Activated T-helper 2 cell treated with anti-CD3 and anti-CD28 coated beads, Interferon-gamma antibody, Interleukin-2, Interleukin-4, amounts not matched to agents 10 μg/mL and 5 μg/mL and 100 μg/mL, durations not matched to agents 14 hours and 24 hours and 36 hours (primary cell): Measurements from ENCODE around the gene AKAP6. TPM values are rescaled to one million over a fixed set of nuclear protein-coding genes. Genes with fewer than 3 reads are reported as not detected.
"Not testable (repeated sequence)": the region's sequence is repeated elsewhere in the genome, so short reads cannot be mapped to it uniquely, and the experiment has no call there.

Experiments
- DNase-seq: peaks from one replicate; pipeline ENCODE4 v3.0.0; 2021; ENCODE audit warnings: low spot score
- H3K27ac Mint-ChIP-seq: one replicate; pipeline ENCODE4 v1.8.0; 2021; ENCODE audit warnings: mixed read lengths
- H3K27me3 Mint-ChIP-seq: one replicate; pipeline ENCODE4 v1.8.0; 2021; ENCODE audit warnings: low read depth, mixed read lengths
- H3K36me3 Mint-ChIP-seq: one replicate; pipeline ENCODE4 v1.8.0; 2021; ENCODE audit warnings: low read depth, mixed read lengths
- H3K4me1 Mint-ChIP-seq: one replicate; pipeline ENCODE4 v1.8.0; 2021; ENCODE audit warnings: low read depth, mixed read lengths
- H3K4me3 Mint-ChIP-seq: one replicate; pipeline ENCODE4 v1.8.0; 2021; ENCODE audit warnings: low read depth, mild to moderate bottlenecking, moderate library complexity, mixed read lengths
- H3K9me3 Mint-ChIP-seq: one replicate; pipeline ENCODE4 v1.8.0; 2021; ENCODE audit warnings: mixed read lengths
- intact Hi-C: fragments of 100-400 bp; cut with micrococcal nuclease; formaldehyde crosslinking; loops from one replicate; pipeline ENCODE4 v1.15.1; 2023
- total RNA-seq: library from RNA; stranded (reverse); gene quantifications from 2 replicates; pipeline ENCODE4 v1.2.3, GENCODE V29; 2022

Gene AKAP6
- total RNA-seq, 1 donor from 2014 or later = 1.0 TPM

DNA sequence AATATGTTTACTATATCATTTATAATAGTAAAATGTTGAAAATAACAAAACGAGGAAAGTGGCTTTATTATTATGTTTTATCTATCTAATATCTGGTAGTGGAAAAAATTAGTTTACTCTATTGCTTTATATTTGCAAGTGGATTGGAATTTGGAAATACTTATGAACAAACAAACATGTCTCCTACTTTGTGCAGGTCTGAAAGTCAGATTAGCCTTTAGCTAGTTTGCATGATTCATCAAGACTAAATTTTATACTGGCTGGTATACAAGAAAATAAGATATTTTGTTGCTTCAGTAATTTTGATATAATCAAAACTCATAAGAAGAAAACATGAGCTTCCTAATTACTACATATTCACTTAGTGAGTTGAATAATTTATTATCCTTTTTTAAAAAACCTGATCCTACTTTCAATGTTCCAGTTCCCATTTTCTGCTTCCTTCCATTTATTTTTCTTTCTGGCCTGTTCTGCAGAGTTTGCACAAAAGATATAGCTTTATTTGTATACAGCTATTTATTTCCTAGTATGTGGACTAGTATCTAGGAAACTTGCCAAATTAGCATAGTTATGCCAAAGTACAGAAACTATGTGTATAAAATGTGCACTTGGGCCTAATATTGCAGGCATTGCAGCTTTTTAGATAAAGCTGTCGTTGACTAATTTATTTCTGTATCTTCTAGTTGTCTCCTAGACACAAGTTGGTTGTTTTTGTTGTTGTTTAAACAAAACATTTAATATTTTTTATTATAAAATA, 122.0 kb downstream of the AKAP6 start:
- H3K4me3 Mint-ChIP-seq = no peak overlapping the region
- no peaks in the 10 kb centered on the region for H3K27me3 Mint-ChIP-seq
- no peak for DNase-seq
- no peaks in the 10 kb centered on the region for H3K4me1 Mint-ChIP-seq
- intact Hi-C loops = no loop called here
- no peaks in the 10 kb centered on the region for H3K36me3 Mint-ChIP-seq
- no peaks in the 10 kb centered on the region for H3K9me3 Mint-ChIP-seq
- no peak overlapping the region for H3K27ac Mint-ChIP-seq

DNA sequence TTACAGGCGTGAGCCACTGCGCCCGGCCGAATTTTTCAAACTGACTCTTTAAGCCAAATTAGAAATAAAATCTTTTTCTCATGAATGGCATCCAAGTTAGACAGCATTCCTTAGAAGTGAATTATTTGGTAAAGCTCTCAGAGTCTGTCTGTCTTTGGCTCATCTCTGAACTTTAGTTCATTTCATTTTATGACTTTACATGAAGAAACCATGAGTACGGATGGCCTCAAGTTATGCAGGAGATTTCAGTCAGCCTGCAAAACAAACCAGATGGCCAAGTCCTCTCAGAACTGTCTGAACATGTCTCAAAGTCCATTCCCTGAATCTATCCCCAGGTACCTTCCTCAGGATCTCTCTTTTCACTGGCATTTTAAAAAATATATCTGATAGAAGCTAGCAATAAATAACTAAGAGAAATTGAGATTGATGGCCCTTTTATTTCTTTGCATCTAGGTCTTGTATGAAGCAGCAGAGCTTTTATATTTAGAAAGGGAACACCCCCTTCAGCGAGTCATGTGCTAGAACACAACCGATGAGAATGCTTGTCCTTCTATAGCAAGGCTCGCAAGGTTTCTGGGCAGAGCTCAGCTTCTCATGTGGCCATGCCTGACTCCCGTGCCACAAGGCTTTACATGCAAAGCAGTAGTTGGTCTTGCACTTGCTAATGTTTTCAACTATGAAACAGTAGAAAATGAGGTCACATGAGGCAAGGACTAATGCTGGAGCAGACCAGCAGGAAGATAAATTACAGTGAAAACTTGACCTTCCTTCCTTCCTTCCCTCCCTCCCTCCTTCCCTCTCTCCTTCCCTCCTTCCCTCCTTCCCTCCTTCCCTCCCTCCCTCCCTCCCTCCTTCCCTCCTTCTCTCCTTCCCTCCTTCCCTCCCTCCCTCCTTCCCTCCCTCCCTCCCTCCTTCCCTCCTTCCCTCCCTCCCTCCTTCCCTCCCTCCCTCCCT, 125.0 kb downstream of the AKAP6 start:
- DNase-seq = no peak
- no peaks in the 10 kb centered on the region for H3K9me3 Mint-ChIP-seq
- H3K4me1 Mint-ChIP-seq = no peaks in the 10 kb centered on the region
- H3K27ac Mint-ChIP-seq = no peak overlapping the region
- H3K4me3 Mint-ChIP-seq = no peak overlapping the region
- H3K36me3 Mint-ChIP-seq = no peaks in the 10 kb centered on the region
- H3K27me3 Mint-ChIP-seq = no peaks in the 10 kb centered on the region
- intact Hi-C loops = no loop called here

DNA sequence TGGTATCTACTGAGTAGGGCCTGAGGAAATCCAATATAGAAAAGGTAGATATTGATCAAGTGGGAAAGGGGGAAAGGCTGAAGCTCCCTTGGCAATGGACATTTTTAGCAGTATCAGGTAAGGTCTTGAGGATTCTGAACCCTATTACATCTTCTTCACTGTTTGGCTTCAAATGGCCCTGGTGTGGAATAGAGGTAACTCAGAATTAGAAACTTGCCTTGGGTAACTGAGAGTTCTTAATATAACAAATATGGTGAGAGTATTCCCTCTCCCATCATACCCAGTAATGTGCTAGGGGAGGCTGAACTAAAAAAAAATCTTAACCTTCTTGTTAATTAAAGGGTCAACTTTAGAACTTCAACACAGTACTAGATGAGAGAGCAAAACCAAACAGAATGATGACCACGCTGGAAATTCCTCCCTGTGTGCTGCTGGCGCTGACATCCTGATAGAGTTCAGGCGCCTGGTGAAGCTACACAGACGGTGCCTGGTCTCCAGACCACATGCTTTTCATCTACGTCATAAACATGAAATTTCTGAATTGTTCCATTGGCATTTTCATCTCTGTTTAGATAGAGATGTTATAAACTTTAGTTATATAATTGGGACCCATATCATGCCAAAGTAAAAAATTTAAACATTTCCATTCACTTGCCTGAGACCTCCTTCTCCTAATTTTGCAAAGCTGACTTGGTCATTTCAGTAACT, 128.3 kb downstream of the AKAP6 start:
- no peak for DNase-seq
- H3K4me3 Mint-ChIP-seq = no peak overlapping the region
- H3K9me3 Mint-ChIP-seq = peaks cover 4% of the 10 kb centered on the region
- H3K27me3 Mint-ChIP-seq = no peaks in the 10 kb centered on the region
- intact Hi-C loops = no loop called here
- H3K4me1 Mint-ChIP-seq = no peaks in the 10 kb centered on the region
- no peak overlapping the region for H3K27ac Mint-ChIP-seq
- H3K36me3 Mint-ChIP-seq = no peaks in the 10 kb centered on the region

DNA sequence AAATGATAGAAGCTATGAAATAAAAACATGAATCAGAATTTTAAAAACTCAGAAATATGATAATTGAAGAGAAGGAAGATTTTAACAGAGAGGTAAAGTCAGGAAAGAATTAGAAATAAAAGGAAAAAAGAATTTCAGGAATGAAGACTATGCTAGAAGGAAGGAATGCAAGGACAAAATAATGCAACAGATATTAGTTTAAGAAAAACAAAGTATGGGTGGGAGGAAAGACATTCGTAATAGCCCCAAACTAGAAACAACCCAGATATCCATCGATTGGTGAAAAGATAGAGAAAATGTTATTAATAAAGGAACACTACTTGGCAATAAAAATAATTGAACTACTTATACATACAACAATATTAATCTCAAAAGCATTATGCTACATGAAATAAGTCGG, 129.6 kb downstream of the AKAP6 start:
- Mint-ChIP-seq H3K27ac (no peak overlapping the region), H3K4me1 (no peaks in the 10 kb centered on the region), H3K9me3 (peaks cover 7% of the 10 kb centered on the region), H3K27me3 (no peaks in the 10 kb centered on the region), H3K4me3 (no peak overlapping the region), H3K36me3 (no peaks in the 10 kb centered on the region)
- no peak for DNase-seq
- intact Hi-C loops = no loop called here

DNA sequence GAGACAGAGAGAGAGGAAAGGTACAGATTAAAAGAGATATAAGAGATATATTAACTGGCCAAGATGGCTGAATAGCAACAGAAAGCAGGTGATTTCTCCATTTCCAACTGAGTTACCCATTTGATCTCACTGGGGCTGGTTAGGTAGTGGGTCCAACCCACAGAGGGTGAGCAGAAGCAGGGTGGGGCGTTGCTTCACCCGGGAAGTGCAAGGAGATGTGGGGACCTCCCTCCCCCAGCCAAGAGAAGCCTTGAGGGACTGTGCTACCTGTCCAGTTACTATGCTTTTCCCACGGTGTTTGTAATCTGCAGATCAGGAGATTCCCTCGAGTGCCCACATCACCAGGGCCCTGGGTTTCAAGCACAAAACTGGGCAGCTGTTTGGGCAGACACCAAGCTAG, 131.2 kb downstream of the AKAP6 start:
- no peaks in the 10 kb centered on the region for H3K36me3 Mint-ChIP-seq
- intact Hi-C loops = no loop called here
- DNase-seq = no peak
- H3K4me3 Mint-ChIP-seq = no peak overlapping the region
- no peaks in the 10 kb centered on the region for H3K27me3 Mint-ChIP-seq
- H3K27ac Mint-ChIP-seq = no peak overlapping the region
- H3K9me3 Mint-ChIP-seq = peaks cover 7% of the 10 kb centered on the region
- H3K4me1 Mint-ChIP-seq = no peaks in the 10 kb centered on the region

DNA sequence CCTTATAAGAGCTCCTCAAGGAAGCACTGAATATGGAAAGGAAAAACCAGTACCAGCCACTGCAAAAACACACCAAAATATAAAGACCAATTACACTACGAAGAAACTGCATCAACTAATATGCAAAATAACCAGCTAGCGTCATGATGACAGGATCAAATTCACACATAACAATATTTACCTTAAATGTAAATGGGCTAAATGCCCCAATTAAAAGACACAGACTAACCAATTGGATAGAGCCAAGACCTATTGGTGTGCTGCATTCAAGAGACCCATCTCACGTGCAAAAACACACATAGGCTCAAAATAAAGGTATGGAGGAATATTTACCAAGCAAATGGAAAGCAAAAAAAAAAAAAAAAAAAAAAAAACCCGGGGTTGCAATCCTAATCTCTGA, 133.5 kb downstream of the AKAP6 start:
- H3K4me3 Mint-ChIP-seq, H3K27me3 Mint-ChIP-seq, H3K9me3 Mint-ChIP-seq, H3K27ac Mint-ChIP-seq, H3K36me3 Mint-ChIP-seq, DNase-seq, H3K4me1 Mint-ChIP-seq, intact Hi-C loops: not testable (repeated sequence)

DNA sequence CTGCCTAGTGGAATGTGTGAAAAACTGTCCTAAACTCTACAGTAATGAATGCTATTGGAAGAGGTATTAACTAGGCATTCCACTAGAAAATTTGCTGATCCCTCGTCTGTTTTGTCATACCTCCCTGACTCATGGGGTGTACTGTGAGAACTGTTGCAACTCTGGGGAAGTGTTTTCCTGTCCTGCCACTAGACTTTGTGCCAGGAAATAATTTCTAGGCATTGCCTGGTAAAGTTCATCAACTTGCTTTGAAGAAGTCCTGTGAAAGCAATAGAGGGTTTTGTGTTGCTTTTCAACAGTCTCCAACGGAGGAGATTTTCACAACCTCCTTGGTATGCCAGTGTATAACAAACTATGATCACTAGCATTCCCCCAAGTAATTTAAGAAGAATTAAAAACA, 139.9 kb downstream of the AKAP6 start:
- Mint-ChIP-seq H3K27ac (no peak overlapping the region), H3K36me3 (no peaks in the 10 kb centered on the region), H3K4me3 (no peak overlapping the region), H3K27me3 (peaks cover 6% of the 10 kb centered on the region), H3K4me1 (no peaks in the 10 kb centered on the region), H3K9me3 (no peaks in the 10 kb centered on the region)
- intact Hi-C loops = loop anchor here (2.0 to 5.0 kb wide), 2 partner anchors 212 to 958 kb away; no protein-coding TSS in a partner anchor
- no peak for DNase-seq

DNA sequence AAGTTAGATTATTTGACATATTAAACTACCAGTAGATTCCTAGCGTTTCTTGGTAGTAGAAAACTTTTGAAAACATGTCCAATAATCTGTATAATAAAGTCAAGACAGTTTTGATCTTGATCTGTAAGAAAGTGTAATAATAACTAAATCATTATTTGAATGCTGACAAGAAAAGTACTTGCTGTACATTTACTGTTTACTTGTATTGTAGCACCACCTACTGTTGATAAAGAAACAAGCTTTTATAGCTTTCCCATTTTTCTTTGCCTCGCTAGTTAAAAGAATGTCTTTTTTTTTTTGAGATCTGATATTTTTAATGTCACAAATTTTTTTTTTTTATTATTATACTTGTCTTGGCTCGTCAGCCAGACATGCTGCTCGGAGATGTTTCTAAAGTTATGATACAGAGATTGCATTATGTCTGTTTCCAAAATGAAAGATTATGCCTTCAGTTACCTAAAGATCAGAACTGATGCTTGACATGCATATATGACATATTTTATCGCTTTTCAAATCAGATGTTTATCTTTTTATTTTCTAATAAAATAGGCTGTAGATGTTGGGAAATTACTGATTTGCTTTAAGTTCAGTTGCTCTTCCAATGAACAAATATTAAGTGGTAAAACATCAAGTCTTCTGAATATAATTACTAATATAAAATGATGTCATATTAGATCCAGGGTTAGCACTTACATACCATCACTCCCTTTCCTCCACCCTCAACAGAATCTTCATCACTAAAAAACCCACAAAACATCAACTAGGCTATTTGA, 140.5 kb downstream of the AKAP6 start:
- Mint-ChIP-seq H3K36me3 (no peaks in the 10 kb centered on the region), H3K4me1 (no peaks in the 10 kb centered on the region), H3K27me3 (peaks cover 6% of the 10 kb centered on the region), H3K9me3 (no peaks in the 10 kb centered on the region), H3K4me3 (no peak overlapping the region), H3K27ac (no peak overlapping the region)
- no peak for DNase-seq
- intact Hi-C loops = loop anchor here (2.0 to 5.0 kb wide), 2 partner anchors 212 to 959 kb away; no protein-coding TSS in a partner anchor

DNA sequence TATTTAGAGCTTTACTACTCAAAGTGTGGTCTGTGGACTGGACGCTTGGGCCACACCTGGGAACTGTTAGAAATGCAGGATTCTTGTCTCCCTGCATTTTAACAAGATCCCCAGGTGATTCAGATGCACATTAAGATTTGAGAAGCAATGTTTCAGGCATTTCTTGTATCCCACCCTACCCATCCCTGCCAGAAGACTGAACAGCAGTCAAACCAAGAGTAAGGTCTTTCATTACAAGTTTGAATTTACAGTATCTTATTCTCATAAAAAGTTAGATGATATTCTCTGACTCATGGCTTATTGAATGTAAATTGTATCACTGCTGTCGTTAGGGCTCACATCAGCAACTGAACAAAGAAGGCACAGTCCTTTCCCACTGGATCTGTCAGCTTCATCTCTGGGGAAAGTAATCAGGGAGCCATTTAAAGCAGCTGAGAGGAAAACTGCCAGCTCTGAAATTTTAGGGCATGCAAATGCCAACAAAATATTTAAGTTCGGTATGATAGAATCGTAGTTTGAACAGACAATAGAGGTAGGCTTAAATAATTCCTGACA, 141.1 kb downstream of the AKAP6 start:
- Mint-ChIP-seq H3K36me3 (no peaks in the 10 kb centered on the region), H3K27ac (no peak overlapping the region), H3K4me1 (no peaks in the 10 kb centered on the region), H3K27me3 (peaks cover 6% of the 10 kb centered on the region), H3K4me3 (no peak overlapping the region), H3K9me3 (no peaks in the 10 kb centered on the region)
- intact Hi-C loops = no loop called here
- DNase-seq = no peak

DNA sequence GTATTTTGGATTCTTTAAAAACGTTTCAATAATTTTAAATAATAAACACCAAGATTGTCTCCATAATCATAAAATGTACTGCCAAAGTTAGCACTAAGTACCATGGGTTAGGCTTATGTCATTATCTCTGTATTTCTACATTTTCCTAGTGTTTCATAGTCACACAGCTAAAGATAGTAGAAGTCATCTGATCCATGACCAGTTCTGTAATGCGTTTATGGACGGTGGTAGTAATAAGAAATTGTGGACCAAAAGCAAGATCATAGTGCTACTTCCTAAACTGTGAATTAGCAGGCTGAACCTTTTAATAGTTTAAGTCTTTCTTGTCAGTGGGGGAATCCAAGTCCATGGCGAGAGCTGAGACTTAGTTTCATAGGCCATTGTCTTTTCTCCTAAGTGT, 142.1 kb downstream of the AKAP6 start:
- intact Hi-C loops = no loop called here
- Mint-ChIP-seq H3K36me3 (no peaks in the 10 kb centered on the region), H3K9me3 (no peaks in the 10 kb centered on the region), H3K27me3 (peaks cover 6% of the 10 kb centered on the region), H3K27ac (no peak overlapping the region), H3K4me1 (no peaks in the 10 kb centered on the region), H3K4me3 (no peak overlapping the region)
- no peak for DNase-seq

DNA sequence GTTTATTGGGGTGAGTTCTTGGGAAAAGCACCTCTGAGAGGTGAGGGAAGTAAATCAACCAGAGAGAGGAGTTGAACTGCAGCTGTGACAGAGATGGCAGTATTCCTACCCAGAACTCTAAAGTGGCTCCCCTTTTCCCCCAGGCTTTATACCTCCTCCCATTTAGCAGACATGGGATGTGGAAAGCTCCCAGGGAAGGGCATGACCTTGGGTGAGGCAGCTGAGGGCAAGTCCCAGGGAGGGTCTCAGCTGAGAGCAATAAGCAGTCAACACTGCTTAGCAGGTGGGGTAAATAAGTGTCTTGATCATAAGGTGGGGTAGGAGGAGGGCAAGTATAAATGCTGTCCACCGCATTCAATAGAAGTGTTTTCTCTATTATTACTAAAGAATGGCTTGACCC, 143.0 kb downstream of the AKAP6 start:
- H3K4me3 Mint-ChIP-seq = no peak overlapping the region
- intact Hi-C loops = no loop called here
- no peaks in the 10 kb centered on the region for H3K36me3 Mint-ChIP-seq
- no peaks in the 10 kb centered on the region for H3K4me1 Mint-ChIP-seq
- H3K27ac Mint-ChIP-seq = no peak overlapping the region
- no peak for DNase-seq
- H3K9me3 Mint-ChIP-seq = no peaks in the 10 kb centered on the region
- H3K27me3 Mint-ChIP-seq = peaks cover 6% of the 10 kb centered on the region
